Hepatocyte (in vitro differentiated cells): ENCODE results near the gene ENO2.
"Not testable (repeated sequence)": the region's sequence is repeated elsewhere in the genome, so short reads cannot be mapped to it uniquely, and the experiment has no call there.

Experiments
- EZH2phosphoT487 ChIP-seq: fragments of 200-600 bp; sonication (generic); IDR thresholded peaks from one replicate; pipeline ENCODE4 v1.6.1; 2018; ENCODE audit warnings: antibody characterized with exemption, mild to moderate bottlenecking, low read depth, moderate library complexity; ENCODE audit not compliant: unreplicated experiment, severe bottlenecking
- TF ChIP-seq, protein P1 (sequence below): fragments of 200-600 bp; sonication (generic); IDR thresholded peaks from 2 replicates; pipeline ENCODE4 v1.5.1; 2016; ENCODE audit warnings: antibody characterized with exemption, mild to moderate bottlenecking; ENCODE audit not compliant: poor library complexity

DNA sequence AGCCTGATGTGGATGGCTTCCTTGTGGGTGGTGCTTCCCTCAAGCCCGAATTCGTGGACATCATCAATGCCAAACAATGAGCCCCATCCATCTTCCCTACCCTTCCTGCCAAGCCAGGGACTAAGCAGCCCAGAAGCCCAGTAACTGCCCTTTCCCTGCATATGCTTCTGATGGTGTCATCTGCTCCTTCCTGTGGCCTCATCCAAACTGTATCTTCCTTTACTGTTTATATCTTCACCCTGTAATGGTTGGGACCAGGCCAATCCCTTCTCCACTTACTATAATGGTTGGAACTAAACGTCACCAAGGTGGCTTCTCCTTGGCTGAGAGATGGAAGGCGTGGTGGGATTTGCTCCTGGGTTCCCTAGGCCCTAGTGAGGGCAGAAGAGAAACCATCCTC is 44.1 kb upstream of the ENO2 start:
- TF ChIP-seq EZH2phosphoT487 = not testable (repeated sequence)
- TF ChIP-seq, protein P1, sequence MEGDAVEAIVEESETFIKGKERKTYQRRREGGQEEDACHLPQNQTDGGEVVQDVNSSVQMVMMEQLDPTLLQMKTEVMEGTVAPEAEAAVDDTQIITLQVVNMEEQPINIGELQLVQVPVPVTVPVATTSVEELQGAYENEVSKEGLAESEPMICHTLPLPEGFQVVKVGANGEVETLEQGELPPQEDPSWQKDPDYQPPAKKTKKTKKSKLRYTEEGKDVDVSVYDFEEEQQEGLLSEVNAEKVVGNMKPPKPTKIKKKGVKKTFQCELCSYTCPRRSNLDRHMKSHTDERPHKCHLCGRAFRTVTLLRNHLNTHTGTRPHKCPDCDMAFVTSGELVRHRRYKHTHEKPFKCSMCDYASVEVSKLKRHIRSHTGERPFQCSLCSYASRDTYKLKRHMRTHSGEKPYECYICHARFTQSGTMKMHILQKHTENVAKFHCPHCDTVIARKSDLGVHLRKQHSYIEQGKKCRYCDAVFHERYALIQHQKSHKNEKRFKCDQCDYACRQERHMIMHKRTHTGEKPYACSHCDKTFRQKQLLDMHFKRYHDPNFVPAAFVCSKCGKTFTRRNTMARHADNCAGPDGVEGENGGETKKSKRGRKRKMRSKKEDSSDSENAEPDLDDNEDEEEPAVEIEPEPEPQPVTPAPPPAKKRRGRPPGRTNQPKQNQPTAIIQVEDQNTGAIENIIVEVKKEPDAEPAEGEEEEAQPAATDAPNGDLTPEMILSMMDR = not testable (repeated sequence)
